ENCODE data around the gene POU2F1. TPM values are rescaled to one million over a fixed set of nuclear protein-coding genes. Genes with fewer than 3 reads are reported as not detected.

The POU2F1 gene
- total RNA-seq = 35.3 TPM
- 10 to 100 TPM in 1 of 4 donors, 1 to 10 TPM in 3; 5.2 to 11.7 (median 7.7) TPM for polyA plus RNA-seq

- H3K27ac ChIP-seq (ENCODE audit: insufficient read depth, low read length, poor library complexity, severe bottlenecking) = peak within 1 kb of the TSS; percentile 97
- H3K36me3 ChIP-seq (ENCODE audit: control insufficient read depth, insufficient read depth, low read length) = no peaks in the 10 kb centered on the region
- H3K9me3 ChIP-seq (ENCODE audit: control insufficient read depth in 2 of 2, low read length in 2 of 2) = no peaks in the 10 kb centered on the region
- Mint-ChIP-seq H3K4me1 (peaks cover 10 to 42% (median 28%) of the 10 kb centered on the region in 4 donors), H3K36me3 (no peaks in the 10 kb centered on the region), H3K9me3 (peaks cover 0 to 7% (median 1%) of the 10 kb centered on the region in 7 donors), H3K27me3 (peaks cover 19% of the 10 kb centered on the region), H3K27ac (peak within 1 kb of the TSS; percentile 97 to 99 (median 98)), H3K4me3 (peak within 1 kb of the TSS; percentile 90 to 99 (median 94))
- ATAC-seq (ENCODE audit: low read depth in 2 of 2) (peak; percentile 77 to 82), DNase-seq (peak; percentile 98 to 99 (median 98))
- H3K27me3 ChIP-seq (ENCODE audit: control insufficient read depth, insufficient read depth, low read length) = no peaks in the 10 kb centered on the region
- peak within 1 kb of the TSS; percentile 93 for H3K4me3 ChIP-seq (ENCODE audit: low read depth, low read length)
- peaks cover 17% of the 10 kb centered on the region for H3K4me1 ChIP-seq (ENCODE audit: control insufficient read depth, insufficient read depth, low read length, poor library complexity, severe bottlenecking)
Observed at GRCh38 chr1:167220537-167221125, at the start of gene POU2F1. Gene POU2F1 (plus strand): TSS chr1:167220886. CDS start chr1:167220898, 12 bp downstream.

- peaks cover 0 to 3% (median 0%) of the 10 kb centered on the region in 7 donors for H3K9me3 Mint-ChIP-seq
- peaks cover 38% of the 10 kb centered on the region for H3K27me3 Mint-ChIP-seq
Observed at GRCh38 chr1:167171286-167171929, 49.3 kb upstream of the POU2F1 start.

GRCh38 chr1:167173516-167174184 is 47.0 kb upstream of the POU2F1 start:
- Mint-ChIP-seq H3K27me3 (peaks cover 26% of the 10 kb centered on the region), H3K4me1 (no peaks in the 10 kb centered on the region), H3K4me3 (peak overlapping the region in 1 of 4 donors; percentile 16), H3K27ac (no peak overlapping the region), H3K36me3 (no peaks in the 10 kb centered on the region), H3K9me3 (peaks cover 0 to 2% (median 0%) of the 10 kb centered on the region in 7 donors)
- Histone ChIP-seq H3K27me3 (ENCODE audit: control insufficient read depth, insufficient read depth, low read length) (peaks cover 7% of the 10 kb centered on the region), H3K4me1 (ENCODE audit: control insufficient read depth, insufficient read depth, low read length, poor library complexity, severe bottlenecking) (no peaks in the 10 kb centered on the region), H3K9me3 (ENCODE audit: control insufficient read depth in 2 of 2, low read length in 2 of 2) (no peaks in the 10 kb centered on the region), H3K36me3 (ENCODE audit: control insufficient read depth, insufficient read depth, low read length) (no peaks in the 10 kb centered on the region), H3K27ac (ENCODE audit: insufficient read depth, low read length, poor library complexity, severe bottlenecking) (no peak overlapping the region), H3K4me3 (ENCODE audit: low read depth, low read length) (no peak overlapping the region)
- no peak for ATAC-seq (ENCODE audit: low read depth in 2 of 2)
- no peak for DNase-seq

More at GRCh38 chr1:167171286-167171929, 49.3 kb upstream of the POU2F1 start:
- H3K4me3 ChIP-seq (ENCODE audit: low read depth, low read length) = no peak overlapping the region
- no peak overlapping the region for H3K27ac Mint-ChIP-seq
- H3K4me1 ChIP-seq (ENCODE audit: control insufficient read depth, insufficient read depth, low read length, poor library complexity, severe bottlenecking) = no peaks in the 10 kb centered on the region
- ATAC-seq (ENCODE audit: low read depth in 2 of 2) (no peak), DNase-seq (no peak)
- H3K9me3 ChIP-seq (ENCODE audit: control insufficient read depth in 2 of 2, low read length in 2 of 2) = no peaks in the 10 kb centered on the region
- no peaks in the 10 kb centered on the region for H3K36me3 ChIP-seq (ENCODE audit: control insufficient read depth, insufficient read depth, low read length)
- peaks cover 7% of the 10 kb centered on the region for H3K27me3 ChIP-seq (ENCODE audit: control insufficient read depth, insufficient read depth, low read length)
- no peak overlapping the region for H3K4me3 Mint-ChIP-seq
- H3K27ac ChIP-seq (ENCODE audit: insufficient read depth, low read length, poor library complexity, severe bottlenecking) = no peak overlapping the region
- no peaks in the 10 kb centered on the region for H3K36me3 Mint-ChIP-seq
- H3K4me1 Mint-ChIP-seq = no peaks in the 10 kb centered on the region

- ATAC-seq (ENCODE audit: low read depth in 2 of 2) = no peak
- no peaks in the 10 kb centered on the region for H3K36me3 Mint-ChIP-seq
- H3K4me3 ChIP-seq (ENCODE audit: low read depth, low read length) = no peak overlapping the region
- H3K27ac ChIP-seq (ENCODE audit: insufficient read depth, low read length, poor library complexity, severe bottlenecking) = no peak overlapping the region
- peaks cover 6% of the 10 kb centered on the region for H3K27me3 ChIP-seq (ENCODE audit: control insufficient read depth, insufficient read depth, low read length)
- H3K36me3 ChIP-seq (ENCODE audit: control insufficient read depth, insufficient read depth, low read length) = no peaks in the 10 kb centered on the region
- H3K4me3 Mint-ChIP-seq = no peak overlapping the region
- no peak overlapping the region for H3K27ac Mint-ChIP-seq
- no peak for DNase-seq
- H3K4me1 Mint-ChIP-seq = peaks cover 0 to 4% (median 0%) of the 10 kb centered on the region in 4 donors
- no peaks in the 10 kb centered on the region for H3K4me1 ChIP-seq (ENCODE audit: control insufficient read depth, insufficient read depth, low read length, poor library complexity, severe bottlenecking)
- peaks cover 26% of the 10 kb centered on the region for H3K27me3 Mint-ChIP-seq
- H3K9me3 Mint-ChIP-seq = peaks cover 0 to 2% (median 0%) of the 10 kb centered on the region in 7 donors
- no peaks in the 10 kb centered on the region for H3K9me3 ChIP-seq (ENCODE audit: control insufficient read depth in 2 of 2, low read length in 2 of 2)
Observed at GRCh38 chr1:167175901-167176300, 44.8 kb upstream of the POU2F1 start.

GRCh38 chr1:167178831-167179230 is 41.9 kb upstream of the POU2F1 start:
- no peak for DNase-seq
- no peaks in the 10 kb centered on the region for H3K4me1 ChIP-seq (ENCODE audit: control insufficient read depth, insufficient read depth, low read length, poor library complexity, severe bottlenecking)
- no peaks in the 10 kb centered on the region for H3K9me3 ChIP-seq (ENCODE audit: control insufficient read depth in 2 of 2, low read length in 2 of 2)
- Mint-ChIP-seq H3K27ac (no peak overlapping the region), H3K4me3 (no peak overlapping the region), H3K4me1 (peaks cover 0 to 4% (median 0%) of the 10 kb centered on the region in 4 donors), H3K27me3 (peaks cover 32% of the 10 kb centered on the region), H3K36me3 (no peaks in the 10 kb centered on the region), H3K9me3 (peaks cover 0 to 2% (median 0%) of the 10 kb centered on the region in 7 donors)
- no peak overlapping the region for H3K27ac ChIP-seq (ENCODE audit: insufficient read depth, low read length, poor library complexity, severe bottlenecking)
- peaks cover 8% of the 10 kb centered on the region for H3K27me3 ChIP-seq (ENCODE audit: control insufficient read depth, insufficient read depth, low read length)
- ATAC-seq (ENCODE audit: low read depth in 2 of 2) = no peak
- H3K4me3 ChIP-seq (ENCODE audit: low read depth, low read length) = no peak overlapping the region
- no peaks in the 10 kb centered on the region for H3K36me3 ChIP-seq (ENCODE audit: control insufficient read depth, insufficient read depth, low read length)

GRCh38 chr1:167182571-167183320 is 37.9 kb upstream of the POU2F1 start:
- ATAC-seq (ENCODE audit: low read depth in 2 of 2) = no peak
- Mint-ChIP-seq H3K4me1 (peaks cover 0 to 10% (median 0%) of the 10 kb centered on the region in 4 donors), H3K36me3 (no peaks in the 10 kb centered on the region), H3K9me3 (peaks cover 0 to 7% (median 0%) of the 10 kb centered on the region in 7 donors), H3K27ac (no peak overlapping the region), H3K27me3 (peaks cover 31% of the 10 kb centered on the region), H3K4me3 (no peak overlapping the region)
- Histone ChIP-seq H3K9me3 (ENCODE audit: control insufficient read depth in 2 of 2, low read length in 2 of 2) (no peaks in the 10 kb centered on the region), H3K4me3 (ENCODE audit: low read depth, low read length) (no peak overlapping the region), H3K4me1 (ENCODE audit: control insufficient read depth, insufficient read depth, low read length, poor library complexity, severe bottlenecking) (no peaks in the 10 kb centered on the region), H3K27me3 (ENCODE audit: control insufficient read depth, insufficient read depth, low read length) (peaks cover 5% of the 10 kb centered on the region), H3K36me3 (ENCODE audit: control insufficient read depth, insufficient read depth, low read length) (no peaks in the 10 kb centered on the region), H3K27ac (ENCODE audit: insufficient read depth, low read length, poor library complexity, severe bottlenecking) (no peak overlapping the region)
- no peak for DNase-seq

GRCh38 chr1:167184081-167184480 is 36.6 kb upstream of the POU2F1 start:
- H3K27me3 ChIP-seq (ENCODE audit: control insufficient read depth, insufficient read depth, low read length) = peaks cover 5% of the 10 kb centered on the region
- no peaks in the 10 kb centered on the region for H3K9me3 ChIP-seq (ENCODE audit: control insufficient read depth in 2 of 2, low read length in 2 of 2)
- H3K4me3 Mint-ChIP-seq = no peak overlapping the region
- H3K4me1 ChIP-seq (ENCODE audit: control insufficient read depth, insufficient read depth, low read length, poor library complexity, severe bottlenecking) = no peaks in the 10 kb centered on the region
- no peak for ATAC-seq (ENCODE audit: low read depth in 2 of 2)
- peaks cover 39% of the 10 kb centered on the region for H3K27me3 Mint-ChIP-seq
- peaks cover 0 to 10% (median 0%) of the 10 kb centered on the region in 4 donors for H3K4me1 Mint-ChIP-seq
- no peak overlapping the region for H3K27ac Mint-ChIP-seq
- no peaks in the 10 kb centered on the region for H3K36me3 Mint-ChIP-seq
- peaks cover 0 to 7% (median 0%) of the 10 kb centered on the region in 7 donors for H3K9me3 Mint-ChIP-seq
- H3K4me3 ChIP-seq (ENCODE audit: low read depth, low read length) = no peak overlapping the region
- DNase-seq = no peak
- no peak overlapping the region for H3K27ac ChIP-seq (ENCODE audit: insufficient read depth, low read length, poor library complexity, severe bottlenecking)
- no peaks in the 10 kb centered on the region for H3K36me3 ChIP-seq (ENCODE audit: control insufficient read depth, insufficient read depth, low read length)

Data from CD4-positive, CD25-positive, alpha-beta regulatory T cell (primary cell).